HL-60 (cell line): ENCODE data around the gene SPACA1.

Source experiments
- POLR2AphosphoS5 ChIP-seq: IDR thresholded peaks from 2 replicates; pipeline ENCODE4 v1.6.1; 2012; ENCODE audit warnings: low read depth
- TF ChIP-seq, protein P1 (sequence below): IDR thresholded peaks from one replicate; pipeline ENCODE4 v1.5.1; 2011; ENCODE audit warnings: low read length, control low read depth, inconsistent platforms; ENCODE audit not compliant: insufficient read depth
- TF ChIP-seq, protein P2 (sequence below): IDR thresholded peaks from 2 replicates; pipeline ENCODE4 v1.6.1; 2012; ENCODE audit warnings: low read depth; ENCODE audit not compliant: insufficient replicate concordance

DNA sequence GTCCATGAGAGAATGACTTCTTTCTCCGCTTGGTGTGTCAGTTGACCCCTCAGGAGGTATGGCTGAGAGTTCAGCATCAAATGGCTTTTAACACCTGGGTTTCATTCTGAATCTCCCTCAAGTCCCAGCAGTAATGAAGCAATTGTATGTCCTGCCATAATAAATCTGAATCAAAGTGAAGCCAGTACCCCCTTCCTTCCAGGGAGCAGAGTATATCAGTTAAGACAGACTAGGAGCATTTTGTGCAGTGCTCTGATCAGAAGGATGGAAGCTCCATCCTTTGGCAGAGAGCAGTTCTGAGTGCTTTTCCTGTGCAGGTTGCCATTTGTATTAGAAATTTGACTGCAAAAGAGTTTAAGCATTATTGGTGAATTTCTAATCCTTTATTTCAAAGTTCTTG lies 46.9 kb upstream of the SPACA1 start:
- TF ChIP-seq, protein P1, sequence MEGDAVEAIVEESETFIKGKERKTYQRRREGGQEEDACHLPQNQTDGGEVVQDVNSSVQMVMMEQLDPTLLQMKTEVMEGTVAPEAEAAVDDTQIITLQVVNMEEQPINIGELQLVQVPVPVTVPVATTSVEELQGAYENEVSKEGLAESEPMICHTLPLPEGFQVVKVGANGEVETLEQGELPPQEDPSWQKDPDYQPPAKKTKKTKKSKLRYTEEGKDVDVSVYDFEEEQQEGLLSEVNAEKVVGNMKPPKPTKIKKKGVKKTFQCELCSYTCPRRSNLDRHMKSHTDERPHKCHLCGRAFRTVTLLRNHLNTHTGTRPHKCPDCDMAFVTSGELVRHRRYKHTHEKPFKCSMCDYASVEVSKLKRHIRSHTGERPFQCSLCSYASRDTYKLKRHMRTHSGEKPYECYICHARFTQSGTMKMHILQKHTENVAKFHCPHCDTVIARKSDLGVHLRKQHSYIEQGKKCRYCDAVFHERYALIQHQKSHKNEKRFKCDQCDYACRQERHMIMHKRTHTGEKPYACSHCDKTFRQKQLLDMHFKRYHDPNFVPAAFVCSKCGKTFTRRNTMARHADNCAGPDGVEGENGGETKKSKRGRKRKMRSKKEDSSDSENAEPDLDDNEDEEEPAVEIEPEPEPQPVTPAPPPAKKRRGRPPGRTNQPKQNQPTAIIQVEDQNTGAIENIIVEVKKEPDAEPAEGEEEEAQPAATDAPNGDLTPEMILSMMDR: no peak
- TF ChIP-seq, protein P2, sequence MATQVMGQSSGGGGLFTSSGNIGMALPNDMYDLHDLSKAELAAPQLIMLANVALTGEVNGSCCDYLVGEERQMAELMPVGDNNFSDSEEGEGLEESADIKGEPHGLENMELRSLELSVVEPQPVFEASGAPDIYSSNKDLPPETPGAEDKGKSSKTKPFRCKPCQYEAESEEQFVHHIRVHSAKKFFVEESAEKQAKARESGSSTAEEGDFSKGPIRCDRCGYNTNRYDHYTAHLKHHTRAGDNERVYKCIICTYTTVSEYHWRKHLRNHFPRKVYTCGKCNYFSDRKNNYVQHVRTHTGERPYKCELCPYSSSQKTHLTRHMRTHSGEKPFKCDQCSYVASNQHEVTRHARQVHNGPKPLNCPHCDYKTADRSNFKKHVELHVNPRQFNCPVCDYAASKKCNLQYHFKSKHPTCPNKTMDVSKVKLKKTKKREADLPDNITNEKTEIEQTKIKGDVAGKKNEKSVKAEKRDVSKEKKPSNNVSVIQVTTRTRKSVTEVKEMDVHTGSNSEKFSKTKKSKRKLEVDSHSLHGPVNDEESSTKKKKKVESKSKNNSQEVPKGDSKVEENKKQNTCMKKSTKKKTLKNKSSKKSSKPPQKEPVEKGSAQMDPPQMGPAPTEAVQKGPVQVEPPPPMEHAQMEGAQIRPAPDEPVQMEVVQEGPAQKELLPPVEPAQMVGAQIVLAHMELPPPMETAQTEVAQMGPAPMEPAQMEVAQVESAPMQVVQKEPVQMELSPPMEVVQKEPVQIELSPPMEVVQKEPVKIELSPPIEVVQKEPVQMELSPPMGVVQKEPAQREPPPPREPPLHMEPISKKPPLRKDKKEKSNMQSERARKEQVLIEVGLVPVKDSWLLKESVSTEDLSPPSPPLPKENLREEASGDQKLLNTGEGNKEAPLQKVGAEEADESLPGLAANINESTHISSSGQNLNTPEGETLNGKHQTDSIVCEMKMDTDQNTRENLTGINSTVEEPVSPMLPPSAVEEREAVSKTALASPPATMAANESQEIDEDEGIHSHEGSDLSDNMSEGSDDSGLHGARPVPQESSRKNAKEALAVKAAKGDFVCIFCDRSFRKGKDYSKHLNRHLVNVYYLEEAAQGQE: no peak
- TF ChIP-seq POLR2AphosphoS5: no peak
